Tibial artery (tissue), 4 donors: ENCODE results near the gene CACNA1E.

Source experiments
- DNase-seq, 2 donors: peaks; one replicate each; pipeline ENCODE4 v3.0.0-alpha.2; 2019
- H3K27ac ChIP-seq, 2 donors: fragments of 200-600 bp; sonication (generic) in 1 of 2; 1 replicate in 1 of 2; 2 replicates in 1 of 2; pipeline ENCODE4 v1.5.1; 2018 to 2019; ENCODE audit warnings: mild to moderate bottlenecking in 1 of 2
- H3K27me3 ChIP-seq, 2 donors: fragments of 200-600 bp; sonication (generic) in 1 of 2; one replicate each; pipeline versions ENCODE4 v1.5.1 to v1.6.0; 2016 to 2019
- H3K36me3 ChIP-seq, 3 donors: fragments of 200-600 bp; sonication (generic) in 2 of 3; one replicate each; pipeline ENCODE4 v1.5.1; 2016 to 2019; ENCODE audit warnings: mild to moderate bottlenecking in 2 of 3
- H3K4me1 ChIP-seq, 4 donors: fragments of 200-600 bp; sonication (generic) in 2 of 4; 1 replicate in 3 of 4; 2 replicates in 1 of 4; pipeline ENCODE4 v1.5.1; 2016 to 2019
- H3K4me3 ChIP-seq, 2 donors: fragments of 200-600 bp; sonication (generic) in 1 of 2; 1 replicate in 1 of 2; 2 replicates in 1 of 2; pipeline ENCODE4 v1.5.1; 2018 to 2019; ENCODE audit warnings: mild to moderate bottlenecking in 2 of 2
- H3K9me3 ChIP-seq, 3 donors: fragments of 200-600 bp; sonication (generic) in 1 of 3; one replicate each; pipeline ENCODE4 v1.5.1; 2016 to 2019
- CTCF ChIP-seq, 2 experiments: fragments of 200-600 bp in 1 of 2; fragments of 450-650 bp in 1 of 2; IDR thresholded peaks; one replicate each; pipeline ENCODE4 v1.5.1; 2017 to 2019; ENCODE audit warnings: antibody characterized with exemption in 2 of 2, mild to moderate bottlenecking in 1 of 2, moderate library complexity in 1 of 2
- intact Hi-C: fragments of 100-400 bp; cut with DNase I; formaldehyde crosslinking; loops from one replicate; pipeline ENCODE4 v1.15.0; 2023; ENCODE audit warnings: low total_unique reads

CACNA1E gene

GRCh38 chr1:181680871-181681270 lies 197.6 kb downstream of the CACNA1E start:
- Histone ChIP-seq H3K27me3 (no peaks in the 10 kb centered on the region), H3K27ac (no peak overlapping the region), H3K4me3 (no peak overlapping the region), H3K36me3 (no peaks in the 10 kb centered on the region), H3K9me3 (no peaks in the 10 kb centered on the region), H3K4me1 (no peaks in the 10 kb centered on the region)
- intact Hi-C loops: no loop called here
- DNase-seq: no peak
- no peak for TF ChIP-seq CTCF (IDR thresholded peaks at IDR 0.05)

GRCh38 chr1:181685211-181685610 lies 201.9 kb downstream of the CACNA1E start:
- Histone ChIP-seq H3K4me3 (no peak overlapping the region), H3K4me1 (no peaks in the 10 kb centered on the region), H3K27me3 (peaks cover 0 to 4% of the 10 kb centered on the region in 2 donors), H3K9me3 (no peaks in the 10 kb centered on the region), H3K36me3 (no peaks in the 10 kb centered on the region), H3K27ac (no peak overlapping the region)
- TF ChIP-seq CTCF (IDR thresholded peaks at IDR 0.05): no peak
- DNase-seq: no peak
- intact Hi-C loops: no loop called here

- intact Hi-C loops: no loop called here
- Histone ChIP-seq H3K4me3 (no peak overlapping the region), H3K27me3 (no peaks in the 10 kb centered on the region), H3K4me1 (no peaks in the 10 kb centered on the region), H3K9me3 (no peaks in the 10 kb centered on the region), H3K36me3 (no peaks in the 10 kb centered on the region), H3K27ac (no peak overlapping the region)
- no peak for TF ChIP-seq CTCF (IDR thresholded peaks at IDR 0.05)
- no peak for DNase-seq
Measured at GRCh38 chr1:181701891-181702290, 218.6 kb downstream of the CACNA1E start.

GRCh38 chr1:181704546-181704945 lies 221.2 kb downstream of the CACNA1E start:
- intact Hi-C loops: no loop called here
- H3K27ac ChIP-seq: no peak overlapping the region
- DNase-seq: no peak
- no peaks in the 10 kb centered on the region for H3K9me3 ChIP-seq
- TF ChIP-seq CTCF (IDR thresholded peaks at IDR 0.05): no peak
- no peaks in the 10 kb centered on the region for H3K27me3 ChIP-seq
- H3K4me3 ChIP-seq: no peak overlapping the region
- no peaks in the 10 kb centered on the region for H3K4me1 ChIP-seq
- H3K36me3 ChIP-seq: no peaks in the 10 kb centered on the region

GRCh38 chr1:181711820-181712219 lies 228.5 kb downstream of the CACNA1E start:
- Histone ChIP-seq H3K27me3 (no peaks in the 10 kb centered on the region), H3K4me3 (no peak overlapping the region), H3K27ac (no peak overlapping the region), H3K9me3 (no peaks in the 10 kb centered on the region), H3K4me1 (no peaks in the 10 kb centered on the region), H3K36me3 (no peaks in the 10 kb centered on the region)
- TF ChIP-seq CTCF (IDR thresholded peaks at IDR 0.05): no peak
- DNase-seq: no peak
- intact Hi-C loops: no loop called here

- H3K4me1 ChIP-seq: no peaks in the 10 kb centered on the region
- H3K27ac ChIP-seq: no peak overlapping the region
- no peak overlapping the region for H3K4me3 ChIP-seq
- no peak for TF ChIP-seq CTCF (IDR thresholded peaks at IDR 0.05)
- DNase-seq: no peak
- intact Hi-C loops: no loop called here
- H3K27me3 ChIP-seq: no peaks in the 10 kb centered on the region
- no peaks in the 10 kb centered on the region for H3K36me3 ChIP-seq
- H3K9me3 ChIP-seq: no peaks in the 10 kb centered on the region
Measured at GRCh38 chr1:181712711-181713110, 229.4 kb downstream of the CACNA1E start.
